Astrocyte of the hippocampus (primary cell): ENCODE measurements around the gene CIROP.
"Not testable (repeated sequence)": the region's sequence is repeated elsewhere in the genome, so short reads cannot be mapped to it uniquely, and the experiment has no call there.

Experiments
- DNase-seq: peaks from one replicate; pipeline ENCODE4 v3.0.0; 2011; ENCODE audit warnings: low read depth, low spot score

CIROP gene

GRCh38 chr14:23114120-23114458 is 9.3 kb upstream of the CIROP start:
- DNase-seq: no peak

GRCh38 chr14:23113431-23114119 is 8.8 kb upstream of the CIROP start:
- DNase-seq: peak; percentile 27

- no peak for DNase-seq
These were observed 7.8 kb upstream of the CIROP start for GRCh38 chr14:23112359-23113178.

- no peak for DNase-seq
These were observed 6.0 kb upstream of the CIROP start for GRCh38 chr14:23110579-23111365.

GRCh38 chr14:23109769-23110168 is 5.0 kb upstream of the CIROP start:
- no peak for DNase-seq

- DNase-seq: not testable (repeated sequence)
These were observed 3.4 kb upstream of the CIROP start for GRCh38 chr14:23108169-23108568.

GRCh38 chr14:23107620-23108019 is 2.8 kb upstream of the CIROP start:
- DNase-seq: not testable (repeated sequence)

GRCh38 chr14:23106747-23107045 is 1.9 kb upstream of the CIROP start:
- no peak for DNase-seq

GRCh38 chr14:23105348-23105824 is 597 bp upstream of the CIROP start:
- no peak for DNase-seq

GRCh38 chr14:23104070-23104590 is 659 bp downstream of the CIROP start:
- no peak for DNase-seq

GRCh38 chr14:23103581-23103980 is 1.2 kb downstream of the CIROP start:
- no peak for DNase-seq

GRCh38 chr14:23102801-23103200 is 2.0 kb downstream of the CIROP start:
- DNase-seq: no peak

- no peak for DNase-seq
These were observed 2.7 kb downstream of the CIROP start for GRCh38 chr14:23101986-23102625.

GRCh38 chr14:23101213-23101970 is 3.4 kb downstream of the CIROP start:
- DNase-seq: no peak

GRCh38 chr14:23099212-23099861 is 5.5 kb downstream of the CIROP start:
- no peak for DNase-seq

GRCh38 chr14:23097786-23098185 is 7.0 kb downstream of the CIROP start:
- DNase-seq: no peak

- DNase-seq: peak; percentile 100
These were observed 9.3 kb downstream of the CIROP start, which contains the start of gene C14orf119 for GRCh38 chr14:23095196-23096108. Gene C14orf119 (plus strand): TSS chr14:23095505. CDS start chr14:23097659, 2,154 bp downstream.

- peak; percentile 92 for DNase-seq
These were observed 10.1 kb downstream of the CIROP start, which contains the start of gene ACIN1 for GRCh38 chr14:23094666-23095195. Gene ACIN1 (minus strand): TSS chr14:23095136. CDS start chr14:23095112, 24 bp downstream.
